Peyer's patch (tissue), 4 donors: ENCODE results near the gene MAN1A1.

Source experiments
- CTCF ChIP-seq, 6 experiments: fragments of 450-650 bp in 4 of 6; fragments of 200-600 bp in 2 of 6; sonication (generic) in 1 of 6; IDR thresholded peaks; one replicate each; pipeline ENCODE4 v1.5.1; 2017 to 2019; ENCODE audit warnings: antibody characterized with exemption in 6 of 6, mild to moderate bottlenecking in 3 of 6, moderate library complexity in 1 of 6
- POLR2A ChIP-seq, 2 donors: fragments of 450-650 bp; IDR thresholded peaks; one replicate each; pipeline ENCODE4 v1.5.1; 2017; ENCODE audit warnings: antibody characterized with exemption in 2 of 2, mild to moderate bottlenecking in 2 of 2, moderate library complexity in 2 of 2

- no peak for TF ChIP-seq CTCF (IDR thresholded peaks at IDR 0.05)
- no peak for TF ChIP-seq POLR2A (IDR thresholded peaks at IDR 0.05)
Measured at GRCh38 chr6:119301429-119301828, 48.1 kb downstream of the MAN1A1 start.
